Measurements from ENCODE around the gene RGS3.
"Not testable (repeated sequence)": the region's sequence is repeated elsewhere in the genome, so short reads cannot be mapped to it uniquely, and the experiment has no call there.

The RGS3 gene

GRCh38 chr9:113488490-113488889, 25.0 kb downstream of the RGS3 start:
- DNase-seq (ENCODE audit: low spot score), result no peak

GRCh38 chr9:113491147-113491546, 27.6 kb downstream of the RGS3 start:
- DNase-seq (ENCODE audit: low spot score), result not testable (repeated sequence)

- DNase-seq (ENCODE audit: low spot score), result no peak
Observed at GRCh38 chr9:113492343-113493202, 29.0 kb downstream of the RGS3 start.

- DNase-seq (ENCODE audit: low spot score), result no peak
Observed at GRCh38 chr9:113493203-113493520, 29.6 kb downstream of the RGS3 start.

- DNase-seq (ENCODE audit: low spot score), result no peak
Observed at GRCh38 chr9:113495526-113495925, 32.0 kb downstream of the RGS3 start.

- no peak for DNase-seq (ENCODE audit: low spot score)
Observed at GRCh38 chr9:113497051-113497450, 33.5 kb downstream of the RGS3 start.

- DNase-seq (ENCODE audit: low spot score), result no peak
Observed at GRCh38 chr9:113499153-113499875, 35.8 kb downstream of the RGS3 start.

GRCh38 chr9:113499876-113500497, 36.5 kb downstream of the RGS3 start:
- DNase-seq (ENCODE audit: low spot score), result no peak

GRCh38 chr9:113501129-113501686, 37.7 kb downstream of the RGS3 start:
- no peak for DNase-seq (ENCODE audit: low spot score)

GRCh38 chr9:113501852-113502251, 38.3 kb downstream of the RGS3 start:
- DNase-seq (ENCODE audit: low spot score), result no peak

GRCh38 chr9:113502427-113503034, 39.0 kb downstream of the RGS3 start:
- no peak for DNase-seq (ENCODE audit: low spot score)

GRCh38 chr9:113503131-113503541, 39.6 kb downstream of the RGS3 start:
- DNase-seq (ENCODE audit: low spot score), result no peak

- DNase-seq (ENCODE audit: low spot score), result no peak
Observed at GRCh38 chr9:113503613-113504211, 40.2 kb downstream of the RGS3 start.

- no peak for DNase-seq (ENCODE audit: low spot score)
Observed at GRCh38 chr9:113504725-113505590, 41.4 kb downstream of the RGS3 start.

- no peak for DNase-seq (ENCODE audit: low spot score)
Observed at GRCh38 chr9:113506090-113506589, 42.6 kb downstream of the RGS3 start.

- DNase-seq (ENCODE audit: low spot score), result no peak
Observed at GRCh38 chr9:113507256-113507655, 43.7 kb downstream of the RGS3 start.

- no peak for DNase-seq (ENCODE audit: low spot score)
Observed at GRCh38 chr9:113508111-113508749, 44.7 kb downstream of the RGS3 start.

GRCh38 chr9:113509463-113509862, 45.9 kb downstream of the RGS3 start:
- no peak for DNase-seq (ENCODE audit: low spot score)

- DNase-seq (ENCODE audit: low spot score), result no peak
Observed at GRCh38 chr9:113511047-113511521, 47.6 kb downstream of the RGS3 start.
